ENCODE measurements around the gene RFTN1. TPM values are rescaled to one million over a fixed set of nuclear protein-coding genes. Genes with fewer than 3 reads are reported as not detected.

Gene RFTN1
- total RNA-seq, 1 donor from 2014 or later = 20.9 TPM

Other genes starting within 250 kb of the RFTN1 start
- gene DPH3, start 248.8 kb downstream of the RFTN1 start, total RNA-seq = 10.9 TPM
- gene OXNAD1, start 248.5 kb downstream of the RFTN1 start, total RNA-seq = 17.8 TPM
- gene DAZL, start 91.7 kb upstream of the RFTN1 start, total RNA-seq = not detected

Data from left lobe of liver (tissue), 1 donor.